Right forelimb (tissue), 1 donor: ENCODE results near the gene SBF2.
"Not testable (repeated sequence)": the region's sequence is repeated elsewhere in the genome, so short reads cannot be mapped to it uniquely, and the experiment has no call there.

Source experiments
- DNase-seq: peaks from one replicate; pipeline ENCODE4 v3.0.0-alpha.2; 2018

Gene SBF2

GRCh38 chr11:10108915-10109680, 184.9 kb downstream of the SBF2 start:
- peak; percentile 41 for DNase-seq

GRCh38 chr11:10107497-10107896, 186.5 kb downstream of the SBF2 start:
- no peak for DNase-seq

- DNase-seq = no peak
Measured at GRCh38 chr11:10097615-10098014, 196.4 kb downstream of the SBF2 start.

- no peak for DNase-seq
Measured at GRCh38 chr11:10096987-10097386, 197.0 kb downstream of the SBF2 start.

GRCh38 chr11:10095412-10096208, 198.4 kb downstream of the SBF2 start:
- no peak for DNase-seq

- no peak for DNase-seq
Measured at GRCh38 chr11:10092426-10092825, 201.6 kb downstream of the SBF2 start.

- DNase-seq = no peak
Measured at GRCh38 chr11:10091314-10092045, 202.5 kb downstream of the SBF2 start.

- not testable (repeated sequence) for DNase-seq
Measured at GRCh38 chr11:10087923-10088225, 206.1 kb downstream of the SBF2 start.

GRCh38 chr11:10087186-10087922, 206.7 kb downstream of the SBF2 start:
- no peak for DNase-seq

- no peak for DNase-seq
Measured at GRCh38 chr11:10080138-10080537, 213.9 kb downstream of the SBF2 start.

- peak; percentile 72 for DNase-seq
Measured at GRCh38 chr11:10076458-10077141, 217.4 kb downstream of the SBF2 start.

GRCh38 chr11:10075141-10075540, 218.9 kb downstream of the SBF2 start:
- no peak for DNase-seq

- no peak for DNase-seq
Measured at GRCh38 chr11:10072841-10073240, 221.2 kb downstream of the SBF2 start.

- DNase-seq = no peak
Measured at GRCh38 chr11:10072142-10072541, 221.9 kb downstream of the SBF2 start.

- no peak for DNase-seq
Measured at GRCh38 chr11:10067629-10068300, 226.3 kb downstream of the SBF2 start.

- DNase-seq = no peak
Measured at GRCh38 chr11:10066441-10066840, 227.6 kb downstream of the SBF2 start.

- DNase-seq = no peak
Measured at GRCh38 chr11:10064828-10065227, 229.2 kb downstream of the SBF2 start.

GRCh38 chr11:10058356-10058755, 235.7 kb downstream of the SBF2 start:
- no peak for DNase-seq

GRCh38 chr11:10051868-10052586, 242.0 kb downstream of the SBF2 start:
- no peak for DNase-seq

- no peak for DNase-seq
Measured at GRCh38 chr11:10050561-10050960, 243.5 kb downstream of the SBF2 start.

GRCh38 chr11:10049756-10050155, 244.3 kb downstream of the SBF2 start:
- no peak for DNase-seq
